ENCODE measurements around the gene PGM2L1. TPM values are rescaled to one million over a fixed set of nuclear protein-coding genes. Genes with fewer than 3 reads are reported as not detected.
"Not testable (repeated sequence)": the region's sequence is repeated elsewhere in the genome, so short reads cannot be mapped to it uniquely, and the experiment has no call there.

Gene PGM2L1
- total and polyA plus RNA-seq, 2 experiments from 2014 or later, result 32.6 to 44.4 TPM

GRCh38 chr11:74332291-74332690 is 65.9 kb downstream of the PGM2L1 start (continued):
- TF ChIP-seq REST (IDR thresholded peaks at IDR 0.05; ENCODE audit: unreplicated experiment), result no peak

GRCh38 chr11:74331000-74331399 is 67.2 kb downstream of the PGM2L1 start:
- peaks cover 15% of the 10 kb centered on the region for H3K36me3 Mint-ChIP-seq (ENCODE audit: low read depth)
- not testable (repeated sequence) for H3K4me1 Mint-ChIP-seq; H3K4me1 ChIP-seq (ENCODE audit: insufficient read depth); H3K27ac ChIP-seq (ENCODE audit: low read depth); H3K27me3 ChIP-seq (ENCODE audit: insufficient read depth); H3K36me3 ChIP-seq (ENCODE audit: insufficient read depth); H3K27me3 Mint-ChIP-seq (ENCODE audit: insufficient read depth, low read depth, poor library complexity); H3K9me3 Mint-ChIP-seq; H3F3A ChIP-seq (replicated peaks; ENCODE audit: low read depth); H3K4me3 ChIP-seq; H3K27ac Mint-ChIP-seq; H4K20me1 ChIP-seq (replicated peaks; ENCODE audit: insufficient read depth); H3K79me2 ChIP-seq (replicated peaks; ENCODE audit: insufficient read depth); H2AFZ ChIP-seq; H3K9me2 ChIP-seq (ENCODE audit: insufficient read depth); H3K4me3 Mint-ChIP-seq; H3K4me2 ChIP-seq; ATAC-seq; DNase-seq (ENCODE audit: low spot score)

GRCh38 chr11:74330075-74330858 is 68.0 kb downstream of the PGM2L1 start:
- Mint-ChIP-seq H3K36me3 (ENCODE audit: low read depth) (peaks cover 15% of the 10 kb centered on the region), H3K4me3 (no peak overlapping the region), H3K27me3 (ENCODE audit: insufficient read depth, low read depth, poor library complexity) (peaks cover 4% of the 10 kb centered on the region), H3K27ac (no peak overlapping the region), H3K4me1 (peaks cover 7% of the 10 kb centered on the region), H3K9me3 (peaks cover 10% of the 10 kb centered on the region)
- DNase-seq (ENCODE audit: low spot score), result no peak
- Histone ChIP-seq H3K4me2 (no peak overlapping the region), H2AFZ (no peak overlapping the region), H3K36me3 (ENCODE audit: insufficient read depth) (peaks cover 4% of the 10 kb centered on the region), H3K9me2 (ENCODE audit: insufficient read depth) (no peaks in the 10 kb centered on the region), H3K27me3 (ENCODE audit: insufficient read depth) (no peaks in the 10 kb centered on the region), H3K4me3 (no peak overlapping the region), H4K20me1 (replicated peaks; ENCODE audit: insufficient read depth) (no peaks in the 10 kb centered on the region), H3K4me1 (ENCODE audit: insufficient read depth) (no peaks in the 10 kb centered on the region), H3K27ac (ENCODE audit: low read depth) (no peak overlapping the region), H3K79me2 (replicated peaks; ENCODE audit: insufficient read depth) (no peaks in the 10 kb centered on the region), H3F3A (replicated peaks; ENCODE audit: low read depth) (no peaks in the 10 kb centered on the region)
- no peak for ATAC-seq
- TF ChIP-seq ZNF462 (CRISPR knock-in tag; IDR thresholded peaks at IDR 0.05) (no peak), ZNF114 (CRISPR knock-in tag; IDR thresholded peaks at IDR 0.05) (no peak), REST (IDR thresholded peaks at IDR 0.05; ENCODE audit: unreplicated experiment) (no peak)
